Measurements from ENCODE around the gene ATXN10. TPM values are rescaled to one million over a fixed set of nuclear protein-coding genes. Genes with fewer than 3 reads are reported as not detected.
A peak's percentile ranks its signal among the peaks of the same experiment; 100 is the strongest.

ATXN10 gene
- total and polyA plus RNA-seq, 2 of the 8 experiments (the other 6 are each of a cell fraction or from before 2014, with no cell fraction given), result 134 to 210 TPM

DNA sequence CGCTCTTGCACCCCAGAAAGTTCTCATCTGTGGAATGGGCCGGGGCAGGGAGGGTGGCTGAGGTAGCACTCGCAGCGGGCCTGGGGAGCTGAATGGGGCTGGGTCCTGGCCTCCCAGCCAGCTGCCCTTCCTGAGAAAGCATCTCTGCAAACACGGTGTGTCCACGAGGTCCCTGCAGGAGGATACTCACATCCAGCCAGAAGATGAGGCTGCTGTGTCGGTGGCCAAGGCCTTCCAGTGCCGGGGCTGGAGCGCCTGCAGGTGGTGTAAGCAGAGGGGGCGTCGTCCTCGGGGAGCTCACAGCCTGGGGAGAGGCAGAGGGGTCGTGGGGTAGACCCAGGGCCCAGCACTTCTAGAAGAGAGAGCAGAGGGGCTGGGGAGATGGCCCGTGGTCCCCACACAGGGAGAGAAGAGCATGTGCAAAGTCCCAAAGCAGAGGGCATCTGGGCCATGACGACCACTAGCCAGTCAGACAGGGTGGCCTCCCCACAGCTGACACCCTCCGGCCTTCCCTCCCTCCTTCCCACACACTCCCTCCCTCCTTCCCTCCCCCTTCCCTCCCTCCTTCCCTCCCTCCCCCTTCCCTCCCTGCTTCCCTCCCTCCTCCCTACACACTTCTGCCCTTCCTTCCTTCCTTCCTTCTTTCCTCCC is 207.4 kb downstream of the ATXN10 start:
- Histone ChIP-seq H4K91ac (replicated peaks; ENCODE audit: insufficient read length, low read length) (no peak overlapping the region), H2BK12ac (ENCODE audit: low read depth, low read length) (no peak overlapping the region), H3K23ac (ENCODE audit: insufficient read length) (no peak overlapping the region), H3K27ac (ENCODE audit: low read depth, low read length) (no peak overlapping the region), H3K4me1 (replicated peaks in 1 of 4; ENCODE audit: control insufficient read depth in 3 of 4, insufficient read depth in 4 of 4, low read length in 3 of 4) (peaks cover 0 to 28% (median 22%) of the 10 kb centered on the region in 4 experiments; a peak in 6 of 7 replicates), H2BK20ac (ENCODE audit: low read length) (no peak overlapping the region), H3K9me3 (ENCODE audit: insufficient read depth in 2 of 2, low read depth in 1 of 2, low read length in 1 of 2) (no peaks in the 10 kb centered on the region), H2AK5ac (ENCODE audit: low read depth, low read length) (no peak overlapping the region), H3K23me2 (ENCODE audit: low read depth, low read length) (no peaks in the 10 kb centered on the region; the same call in 1 of the 2 replicates), H3K56ac (replicated peaks; ENCODE audit: insufficient read length, low read depth, low read length) (no peak overlapping the region), H2BK5ac (ENCODE audit: low read depth, low read length) (no peak overlapping the region), H3K18ac (ENCODE audit: extremely low read depth, low read length) (no peak overlapping the region; the same call in 1 of the 2 replicates), H3K4ac (replicated peaks; ENCODE audit: insufficient read length, low read depth, low read length) (no peak overlapping the region), H3K79me1 (ENCODE audit: low read depth, low read length) (no peaks in the 10 kb centered on the region), H3K9ac (replicated peaks in 1 of 4; ENCODE audit: extremely low read depth in 1 of 4, low read depth in 3 of 4, low read length in 3 of 4) (no peak overlapping the region), H4K8ac (ENCODE audit: extremely low read depth, insufficient read depth, low read length) (no peak overlapping the region), H4K5ac (ENCODE audit: insufficient read length, low read depth, low read length) (no peak overlapping the region), H3K79me2 (ENCODE audit: control insufficient read depth in 1 of 2, insufficient read depth in 2 of 2, low read length in 2 of 2) (no peaks in the 10 kb centered on the region), H3K4me2 (ENCODE audit: insufficient read depth in 1 of 2, low read depth in 2 of 2, low read length in 2 of 2) (peak overlapping the region in 1 of 2 experiments; percentile 52; a peak in 1 of 4 replicates), H2AFZ (ENCODE audit: low read length) (no peak overlapping the region), H4K20me1 (replicated peaks in 1 of 2; ENCODE audit: control insufficient read depth in 1 of 2, insufficient read depth in 2 of 2, low read length in 2 of 2) (peaks cover 2 to 7% of the 10 kb centered on the region in 2 experiments), H3K4me3 (ENCODE audit: extremely low read depth in 1 of 4, insufficient read depth in 2 of 4, low read depth in 3 of 4, low read length in 4 of 4) (peak overlapping the region in 1 of 4 experiments; percentile 35; a peak in 1 of 8 replicates), H3K36me3 (ENCODE audit: control insufficient read depth in 2 of 4, insufficient read depth in 4 of 4, low read length in 3 of 4) (no peaks in the 10 kb centered on the region), H3K27me3 (replicated peaks in 1 of 4; ENCODE audit: control insufficient read depth in 3 of 4, extremely low read depth in 1 of 4, insufficient read depth in 3 of 4, low read length in 3 of 4) (peaks cover 0 to 50% (median 30%) of the 10 kb centered on the region in 4 experiments; a peak in 6 of 7 replicates), H3K14ac (ENCODE audit: insufficient read length) (no peak overlapping the region), H2BK15ac (ENCODE audit: low read length) (no peak overlapping the region), H2BK120ac (replicated peaks; ENCODE audit: low read depth, low read length) (no peak overlapping the region)
- ChIA-PET POLR2A (ENCODE audit: partially characterized antibody) (no interaction called here), CTCF (ENCODE audit: partially characterized antibody) (interaction anchor here (0.9 to 6.3 kb wide), 8 partner anchors 14 to 301 kb away, joined by 3 to 78 read pairs (median 6); no protein-coding TSS in a partner anchor)
- TF ChIP-seq FOSL1 (IDR thresholded peaks at IDR 0.05; ENCODE audit: insufficient read depth, low read depth, low read length), result no peak
- TF ChIP-seq GTF2F1 (IDR thresholded peaks at IDR 0.05; ENCODE audit: borderline replicate concordance, low read depth, low read length), result no peak
- no peak for TF ChIP-seq KDM5A (IDR thresholded peaks at IDR 0.05; ENCODE audit: low read length)
- TF ChIP-seq, protein P1, sequence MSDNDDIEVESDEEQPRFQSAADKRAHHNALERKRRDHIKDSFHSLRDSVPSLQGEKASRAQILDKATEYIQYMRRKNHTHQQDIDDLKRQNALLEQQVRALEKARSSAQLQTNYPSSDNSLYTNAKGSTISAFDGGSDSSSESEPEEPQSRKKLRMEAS (IDR thresholded peaks at IDR 0.05), result no peak
- no peak for TF ChIP-seq KDM1A (IDR thresholded peaks at IDR 0.05; ENCODE audit: borderline replicate concordance, low read length)
- no peak for TF ChIP-seq RNF2 (IDR thresholded peaks at IDR 0.05; ENCODE audit: borderline replicate concordance, low read depth, low read length, missing control alignments, poor library complexity, severe bottlenecking)
- 68% methylated on average over 10 of the region's 16 CpGs; no CpG with 5 or more reads in 1 of the 2 experiments for WGBS, 2 experiments (ENCODE audit: extremely low coverage in 1 of 2, insufficient coverage in 1 of 2, insufficient read length in 1 of 2, insufficient replicate concordance in 2 of 2, low coverage in 1 of 2, low lambda C conversion rate in 2 of 2, missing lambda C conversion rate in 1 of 2)
- DNase-seq (ENCODE audit: low read depth in 1 of 2, low spot score in 2 of 2) (peak in 1 of 2 experiments; percentile 54), FAIRE-seq (no peak)

Measured in H1 (cell line).